ENCODE results near the gene SIPA1L3.

SIPA1L3 gene

GRCh38 chr19:38190061-38190460 is 283.1 kb downstream of the SIPA1L3 start:
- no peak for ATAC-seq

GRCh38 chr19:38190793-38191192 is 283.8 kb downstream of the SIPA1L3 start:
- TF ChIP-seq SNAI2 (CRISPR knock-in tag; IDR thresholded peaks at IDR 0.05) (no peak), OSR1 (CRISPR knock-in tag; IDR thresholded peaks at IDR 0.05) (no peak), ISL1 (CRISPR knock-in tag; IDR thresholded peaks at IDR 0.05) (no peak), ZNF565 (CRISPR knock-in tag; conservative IDR thresholded peaks at IDR 0.05; ENCODE audit: low read depth) (no peak), POU6F1 (CRISPR knock-in tag; IDR thresholded peaks at IDR 0.05; ENCODE audit: borderline replicate concordance, low read depth) (no peak), GLIS3 (CRISPR knock-in tag; IDR thresholded peaks at IDR 0.05) (no peak), PATZ1 (CRISPR knock-in tag; IDR thresholded peaks at IDR 0.05; ENCODE audit: borderline replicate concordance) (no peak), ZFP3 (CRISPR knock-in tag; IDR thresholded peaks at IDR 0.05) (no peak), ESRRG (CRISPR knock-in tag; IDR thresholded peaks at IDR 0.05) (no peak), ZNF8 (CRISPR knock-in tag; IDR thresholded peaks at IDR 0.05) (no peak), RARB (CRISPR knock-in tag; IDR thresholded peaks at IDR 0.05) (no peak), TCF4 (CRISPR knock-in tag; IDR thresholded peaks at IDR 0.05; ENCODE audit: borderline replicate concordance) (no peak), BACH2 (CRISPR knock-in tag; IDR thresholded peaks at IDR 0.05; ENCODE audit: borderline replicate concordance) (no peak), TSHZ2 (CRISPR knock-in tag; IDR thresholded peaks at IDR 0.05) (no peak), CREB5 (CRISPR knock-in tag; IDR thresholded peaks at IDR 0.05; ENCODE audit: low read depth) (no peak), ARNTL (CRISPR knock-in tag; IDR thresholded peaks at IDR 0.05; ENCODE audit: borderline replicate concordance, low read depth) (no peak), PPARA (CRISPR knock-in tag; IDR thresholded peaks at IDR 0.05; ENCODE audit: borderline replicate concordance) (no peak), TOX (CRISPR knock-in tag; IDR thresholded peaks at IDR 0.05; ENCODE audit: borderline replicate concordance) (no peak)
- no peak for ATAC-seq

More at GRCh38 chr19:38190061-38190460, 283.1 kb downstream of the SIPA1L3 start:
- no peak for TF ChIP-seq ZNF565 (CRISPR knock-in tag; conservative IDR thresholded peaks at IDR 0.05; ENCODE audit: low read depth)
- no peak for TF ChIP-seq ZFP3 (CRISPR knock-in tag; IDR thresholded peaks at IDR 0.05)
- no peak for TF ChIP-seq GLIS3 (CRISPR knock-in tag; IDR thresholded peaks at IDR 0.05)
- TF ChIP-seq CREB5 (CRISPR knock-in tag; IDR thresholded peaks at IDR 0.05; ENCODE audit: low read depth): no peak
- no peak for TF ChIP-seq ZFP30 (CRISPR knock-in tag; IDR thresholded peaks at IDR 0.05)
- TF ChIP-seq TCF4 (CRISPR knock-in tag; IDR thresholded peaks at IDR 0.05; ENCODE audit: borderline replicate concordance): no peak
- TF ChIP-seq ISL1 (CRISPR knock-in tag; IDR thresholded peaks at IDR 0.05): no peak
- no peak for TF ChIP-seq TOX (CRISPR knock-in tag; IDR thresholded peaks at IDR 0.05; ENCODE audit: borderline replicate concordance)
- TF ChIP-seq PPARA (CRISPR knock-in tag; IDR thresholded peaks at IDR 0.05; ENCODE audit: borderline replicate concordance): no peak
- TF ChIP-seq ZC3H10 (CRISPR knock-in tag; IDR thresholded peaks at IDR 0.05): no peak
- no peak for TF ChIP-seq OSR1 (CRISPR knock-in tag; IDR thresholded peaks at IDR 0.05)

GRCh38 chr19:38191747-38192146 is 284.7 kb downstream of the SIPA1L3 start:
- TF ChIP-seq ZFP3 (CRISPR knock-in tag; IDR thresholded peaks at IDR 0.05) (no peak), PATZ1 (CRISPR knock-in tag; IDR thresholded peaks at IDR 0.05; ENCODE audit: borderline replicate concordance) (no peak), TSHZ2 (CRISPR knock-in tag; IDR thresholded peaks at IDR 0.05) (no peak), SNAI2 (CRISPR knock-in tag; IDR thresholded peaks at IDR 0.05) (no peak), TCF4 (CRISPR knock-in tag; IDR thresholded peaks at IDR 0.05; ENCODE audit: borderline replicate concordance) (no peak), ZNF565 (CRISPR knock-in tag; conservative IDR thresholded peaks at IDR 0.05; ENCODE audit: low read depth) (no peak), ARNTL (CRISPR knock-in tag; IDR thresholded peaks at IDR 0.05; ENCODE audit: borderline replicate concordance, low read depth) (no peak), ZC3H10 (CRISPR knock-in tag; IDR thresholded peaks at IDR 0.05) (no peak)
- no peak for ATAC-seq
